ENCODE measurements around the gene SPCS1.

DNA sequence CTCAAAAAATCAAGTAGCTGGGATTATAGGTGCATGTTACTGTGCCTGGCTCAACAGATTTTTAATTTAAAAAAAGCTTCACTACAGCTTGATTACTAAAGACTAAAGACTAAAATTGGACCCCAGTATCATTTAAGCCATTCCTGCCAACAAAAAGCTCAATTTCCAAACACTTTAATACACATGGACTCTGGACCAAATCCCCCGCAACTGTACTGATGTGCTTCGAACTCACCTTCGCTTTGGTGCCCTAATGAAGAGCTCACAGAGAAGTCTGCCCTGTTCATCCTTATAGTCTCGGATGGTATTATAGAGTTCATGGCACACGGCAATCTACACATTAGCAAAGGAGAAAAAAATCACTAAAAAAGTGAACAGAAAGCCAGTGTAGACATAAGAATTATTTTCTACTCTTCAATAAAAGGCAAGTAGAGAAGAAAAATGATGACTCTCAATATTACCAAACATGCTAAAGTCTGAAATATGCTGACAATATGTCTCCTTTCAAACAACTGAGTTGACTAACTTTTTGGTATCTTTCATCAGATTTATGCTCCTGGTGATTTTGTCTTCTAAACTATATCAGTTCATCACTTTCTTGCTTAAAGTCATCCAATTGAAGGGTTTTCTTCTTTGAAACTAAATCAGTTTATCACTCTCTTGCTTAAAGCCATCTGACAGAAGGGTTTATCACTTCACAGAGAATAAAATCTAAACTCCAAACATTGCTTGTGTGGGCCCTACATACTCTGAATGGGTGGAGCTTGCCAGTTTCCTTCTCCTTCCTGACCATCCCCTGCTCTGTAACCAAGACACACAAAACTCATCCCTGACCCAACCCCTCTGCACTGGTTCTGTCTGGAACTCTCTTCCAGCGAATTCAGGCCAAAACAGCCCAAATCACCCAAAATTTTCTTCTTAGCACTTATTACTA is 27.4 kb upstream of the SPCS1 start:
- TF ChIP-seq, protein P1, sequence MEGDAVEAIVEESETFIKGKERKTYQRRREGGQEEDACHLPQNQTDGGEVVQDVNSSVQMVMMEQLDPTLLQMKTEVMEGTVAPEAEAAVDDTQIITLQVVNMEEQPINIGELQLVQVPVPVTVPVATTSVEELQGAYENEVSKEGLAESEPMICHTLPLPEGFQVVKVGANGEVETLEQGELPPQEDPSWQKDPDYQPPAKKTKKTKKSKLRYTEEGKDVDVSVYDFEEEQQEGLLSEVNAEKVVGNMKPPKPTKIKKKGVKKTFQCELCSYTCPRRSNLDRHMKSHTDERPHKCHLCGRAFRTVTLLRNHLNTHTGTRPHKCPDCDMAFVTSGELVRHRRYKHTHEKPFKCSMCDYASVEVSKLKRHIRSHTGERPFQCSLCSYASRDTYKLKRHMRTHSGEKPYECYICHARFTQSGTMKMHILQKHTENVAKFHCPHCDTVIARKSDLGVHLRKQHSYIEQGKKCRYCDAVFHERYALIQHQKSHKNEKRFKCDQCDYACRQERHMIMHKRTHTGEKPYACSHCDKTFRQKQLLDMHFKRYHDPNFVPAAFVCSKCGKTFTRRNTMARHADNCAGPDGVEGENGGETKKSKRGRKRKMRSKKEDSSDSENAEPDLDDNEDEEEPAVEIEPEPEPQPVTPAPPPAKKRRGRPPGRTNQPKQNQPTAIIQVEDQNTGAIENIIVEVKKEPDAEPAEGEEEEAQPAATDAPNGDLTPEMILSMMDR (IDR thresholded peaks at IDR 0.05) = no peak
- TF ChIP-seq POLR2A (IDR thresholded peaks at IDR 0.05) = no peak
